ENCODE measurements around the gene FGFR3.
A peak's percentile ranks its signal among the peaks of the same experiment; 100 is the strongest.
"Not testable (repeated sequence)": the region's sequence is repeated elsewhere in the genome, so short reads cannot be mapped to it uniquely, and the experiment has no call there.

The FGFR3 gene

GRCh38 chr4:1822568-1823544, 29.8 kb downstream of the FGFR3 start:
- DNase-seq: no peak

GRCh38 chr4:1823545-1823932, 30.4 kb downstream of the FGFR3 start:
- DNase-seq: no peak

GRCh38 chr4:1824746-1825145, 31.7 kb downstream of the FGFR3 start:
- no peak for DNase-seq

GRCh38 chr4:1825326-1825725, 32.2 kb downstream of the FGFR3 start:
- DNase-seq: no peak

GRCh38 chr4:1826531-1827350, 33.6 kb downstream of the FGFR3 start:
- DNase-seq: no peak

GRCh38 chr4:1830234-1830633, 37.1 kb downstream of the FGFR3 start:
- DNase-seq: no peak

GRCh38 chr4:1830642-1831228, 37.6 kb downstream of the FGFR3 start:
- DNase-seq: peak; percentile 24

- no peak for DNase-seq
These were observed 38.2 kb downstream of the FGFR3 start for GRCh38 chr4:1831331-1831730.

- no peak for DNase-seq
These were observed 39.6 kb downstream of the FGFR3 start for GRCh38 chr4:1832690-1833089.

- no peak for DNase-seq
These were observed 40.4 kb downstream of the FGFR3 start for GRCh38 chr4:1833307-1834046.

GRCh38 chr4:1834047-1834775, 41.1 kb downstream of the FGFR3 start:
- no peak for DNase-seq

- not testable (repeated sequence) for DNase-seq
These were observed 42.7 kb downstream of the FGFR3 start for GRCh38 chr4:1835836-1836235.

- no peak for DNase-seq
These were observed 43.6 kb downstream of the FGFR3 start for GRCh38 chr4:1836650-1837049.

GRCh38 chr4:1837069-1837468, 44.0 kb downstream of the FGFR3 start:
- DNase-seq: no peak

GRCh38 chr4:1839282-1839681, 46.2 kb downstream of the FGFR3 start:
- DNase-seq: no peak

- no peak for DNase-seq
These were observed 48.3 kb downstream of the FGFR3 start for GRCh38 chr4:1841201-1841886.

- DNase-seq: no peak
These were observed 48.8 kb downstream of the FGFR3 start for GRCh38 chr4:1841887-1842210.

- no peak for DNase-seq
These were observed 49.3 kb downstream of the FGFR3 start for GRCh38 chr4:1842339-1842895.

- DNase-seq: no peak
These were observed 49.9 kb downstream of the FGFR3 start for GRCh38 chr4:1842993-1843448.

- DNase-seq: no peak
These were observed 50.8 kb downstream of the FGFR3 start for GRCh38 chr4:1843852-1844251.

- DNase-seq: not testable (repeated sequence)
These were observed 51.5 kb downstream of the FGFR3 start for GRCh38 chr4:1844618-1845017.
